Measurements from ENCODE around the gene CBX7. TPM values are rescaled to one million over a fixed set of nuclear protein-coding genes. Genes with fewer than 3 reads are reported as not detected.

Gene CBX7
- total RNA-seq, 1 experiment from 2014 or later, result 3.7 TPM

GRCh38 chr22:39155421-39155820 is 2.9 kb upstream of the CBX7 start:
- H3K27ac Mint-ChIP-seq, result no peak overlapping the region
- Histone ChIP-seq H4K91ac (ENCODE audit: insufficient read length, low read depth, low read length) (no peak overlapping the region), H3K4ac (ENCODE audit: low read depth, low read length) (no peak overlapping the region), H3K56ac (ENCODE audit: insufficient read length, low read depth, low read length) (no peak overlapping the region), H2BK15ac (ENCODE audit: low read depth, low read length) (no peak overlapping the region), H3K4me2 (ENCODE audit: insufficient read depth, insufficient read length, low read length) (no peak overlapping the region), H3K23me2 (ENCODE audit: insufficient read length, low read depth, low read length, poor library complexity, severe bottlenecking) (peaks cover 6% of the 10 kb centered on the region), H2BK20ac (ENCODE audit: low read depth, low read length, poor library complexity, severe bottlenecking) (no peak overlapping the region), H3K9ac (ENCODE audit: extremely low read depth, insufficient read length, low read length) (no peak overlapping the region), H2BK5ac (ENCODE audit: insufficient read length, low read length) (no peak overlapping the region), H2BK12ac (ENCODE audit: insufficient read length, low read depth, low read length) (no peak overlapping the region), H3K79me2 (ENCODE audit: insufficient read depth, low read length) (no peaks in the 10 kb centered on the region), H2AFZ (ENCODE audit: low read length) (no peak overlapping the region), H3K27ac (ENCODE audit: insufficient read length, low read depth, low read length) (no peak overlapping the region), H3K79me1 (ENCODE audit: insufficient read depth, low read depth, low read length, poor library complexity, severe bottlenecking) (no peaks in the 10 kb centered on the region), H3K9me3 (ENCODE audit: control insufficient read depth, low read depth, low read length) (no peaks in the 10 kb centered on the region), H4K20me1 (ENCODE audit: control insufficient read depth, insufficient read depth, insufficient read length) (no peaks in the 10 kb centered on the region), H3K27me3 (ENCODE audit: insufficient read depth, low read length) (peaks cover 5% of the 10 kb centered on the region; the same call in 1 of the 2 replicates), H4K5ac (ENCODE audit: insufficient read length, low read depth, low read length) (no peak overlapping the region), H4K8ac (replicated peaks; ENCODE audit: insufficient read length, low read depth, low read length) (no peak overlapping the region), H3K18ac (ENCODE audit: insufficient read length, low read depth, low read length) (no peak overlapping the region), H3K23ac (ENCODE audit: insufficient read length, low read depth, low read length) (no peak overlapping the region), H3K4me1 (ENCODE audit: insufficient read depth, low read length) (no peaks in the 10 kb centered on the region), H2AK5ac (ENCODE audit: insufficient read length, low read length) (no peak overlapping the region), H3K14ac (ENCODE audit: insufficient read depth, low read length) (no peak overlapping the region), H2BK120ac (ENCODE audit: low read depth, low read length, poor library complexity, severe bottlenecking) (no peak overlapping the region), H3T11ph (ENCODE audit: low read length) (no peak overlapping the region)
- no peak overlapping the region for H3K4me3 Mint-ChIP-seq
- WGBS (ENCODE audit: extremely low coverage, insufficient read length, low lambda C conversion rate), result no CpG with 5 or more reads among the region's 18 CpGs
- TF ChIP-seq, protein P1, sequence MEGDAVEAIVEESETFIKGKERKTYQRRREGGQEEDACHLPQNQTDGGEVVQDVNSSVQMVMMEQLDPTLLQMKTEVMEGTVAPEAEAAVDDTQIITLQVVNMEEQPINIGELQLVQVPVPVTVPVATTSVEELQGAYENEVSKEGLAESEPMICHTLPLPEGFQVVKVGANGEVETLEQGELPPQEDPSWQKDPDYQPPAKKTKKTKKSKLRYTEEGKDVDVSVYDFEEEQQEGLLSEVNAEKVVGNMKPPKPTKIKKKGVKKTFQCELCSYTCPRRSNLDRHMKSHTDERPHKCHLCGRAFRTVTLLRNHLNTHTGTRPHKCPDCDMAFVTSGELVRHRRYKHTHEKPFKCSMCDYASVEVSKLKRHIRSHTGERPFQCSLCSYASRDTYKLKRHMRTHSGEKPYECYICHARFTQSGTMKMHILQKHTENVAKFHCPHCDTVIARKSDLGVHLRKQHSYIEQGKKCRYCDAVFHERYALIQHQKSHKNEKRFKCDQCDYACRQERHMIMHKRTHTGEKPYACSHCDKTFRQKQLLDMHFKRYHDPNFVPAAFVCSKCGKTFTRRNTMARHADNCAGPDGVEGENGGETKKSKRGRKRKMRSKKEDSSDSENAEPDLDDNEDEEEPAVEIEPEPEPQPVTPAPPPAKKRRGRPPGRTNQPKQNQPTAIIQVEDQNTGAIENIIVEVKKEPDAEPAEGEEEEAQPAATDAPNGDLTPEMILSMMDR (conservative IDR thresholded peaks at IDR 0.05), result no peak
- no peak for DNase-seq
- 0 out of 5 replicates have a peak, but pooled peaks cover 0 to 3% of the 10 kb centered on the region in 2 experiments for H3K9me3 Mint-ChIP-seq
- H3K4me1 Mint-ChIP-seq, result peaks cover 8 to 15% of the 10 kb centered on the region in 2 experiments
- H3K27me3 Mint-ChIP-seq (ENCODE audit: low read depth), result peaks cover 36% of the 10 kb centered on the region
- no peaks in the 10 kb centered on the region for H3K36me3 Mint-ChIP-seq (ENCODE audit: insufficient read depth in 1 of 3, low read depth in 3 of 3)

Measured in H9 (cell line).